HepG2 (cell line): ENCODE results near the gene PYURF. TPM values are rescaled to one million over a fixed set of nuclear protein-coding genes. Genes with fewer than 3 reads are reported as not detected.
A peak's percentile ranks its signal among the peaks of the same experiment; 100 is the strongest.

Experiments used
- DR1 ChIP-seq: sonication (generic); formaldehyde crosslinking; IDR thresholded peaks from 2 replicates; pipeline ENCODE4 v1.8.0; 2021; ENCODE audit warnings: mild to moderate bottlenecking, missing genetic modification reagents, inconsistent platforms
- HNF1A ChIP-seq, 2 experiments: sonication (generic) in 1 of 2; formaldehyde crosslinking in 1 of 2; IDR thresholded peaks; 2 replicates each; pipeline versions ENCODE4 v1.4.0 to v1.6.1; 2016 to 2020; ENCODE audit warnings: borderline replicate concordance in 1 of 2, low read depth in 1 of 2, mild to moderate bottlenecking in 1 of 2, missing genetic modification reagents in 1 of 2
- MATR3 ChIP-seq: sonication (generic); formaldehyde crosslinking; IDR thresholded peaks from 2 replicates; pipeline ENCODE4 v1.4.0; 2020; ENCODE audit warnings: missing genetic modification reagents
- MTERF4 ChIP-seq: sonication (generic); formaldehyde crosslinking; IDR thresholded peaks from 2 replicates; pipeline ENCODE4 v1.8.0; 2023; ENCODE audit warnings: mild to moderate bottlenecking, missing genetic modification reagents
- NFYB ChIP-seq: sonication (generic); formaldehyde crosslinking; IDR thresholded peaks from 2 replicates; pipeline ENCODE4 v1.4.0; 2020; ENCODE audit warnings: missing genetic modification reagents
- PRMT3 ChIP-seq: sonication (generic); formaldehyde crosslinking; IDR thresholded peaks from 2 replicates; pipeline ENCODE4 v1.8.1; 2022; ENCODE audit warnings: low read depth, mild to moderate bottlenecking, moderate library complexity, missing genetic modification reagents, borderline replicate concordance
- SALL2 ChIP-seq: sonication (generic); formaldehyde crosslinking; IDR thresholded peaks from 2 replicates; pipeline ENCODE4 v1.8.1; 2023; ENCODE audit warnings: mild to moderate bottlenecking, missing genetic modification reagents, inconsistent platforms
- SRY ChIP-seq: sonication (generic); formaldehyde crosslinking; IDR thresholded peaks from 2 replicates; pipeline ENCODE4 v1.8.0; 2022; ENCODE audit warnings: mild to moderate bottlenecking, missing genetic modification reagents
- ZBTB7A ChIP-seq: sonication (generic); formaldehyde crosslinking; IDR thresholded peaks from 2 replicates; pipeline ENCODE4 v1.8.0; 2022; ENCODE audit warnings: mild to moderate bottlenecking, missing genetic modification reagents
- ZFYVE20 ChIP-seq: sonication (generic); formaldehyde crosslinking; IDR thresholded peaks from 2 replicates; pipeline ENCODE4 v1.8.0; 2023; ENCODE audit warnings: low read depth, mild to moderate bottlenecking, moderate library complexity, missing genetic modification reagents, borderline replicate concordance
- ZNF263 ChIP-seq: sonication (generic); formaldehyde crosslinking; IDR thresholded peaks from 2 replicates; pipeline ENCODE4 v1.4.0; 2020; ENCODE audit warnings: missing genetic modification reagents
- ZNF282 ChIP-seq: fragments of 450-650 bp; IDR thresholded peaks from 2 replicates; pipeline ENCODE4 v1.6.1; 2018; ENCODE audit not compliant: partially characterized antibody
- ZNF530 ChIP-seq: sonication (generic); formaldehyde crosslinking; IDR thresholded peaks from 2 replicates; pipeline ENCODE4 v1.5.0; 2020; ENCODE audit warnings: low read depth, mild to moderate bottlenecking, missing genetic modification reagents
- ZNF543 ChIP-seq: sonication (generic); formaldehyde crosslinking; IDR thresholded peaks from 2 replicates; pipeline ENCODE4 v1.4.0; 2020; ENCODE audit warnings: mild to moderate bottlenecking, missing genetic modification reagents
- ZNF607 ChIP-seq: sonication (generic); formaldehyde crosslinking; IDR thresholded peaks from 2 replicates; pipeline ENCODE4 v1.5.1; 2020; ENCODE audit warnings: missing genetic modification reagents, mild to moderate bottlenecking, borderline replicate concordance
- ZNF615 ChIP-seq: sonication (generic); formaldehyde crosslinking; IDR thresholded peaks from 2 replicates; pipeline ENCODE4 v1.5.0; 2020; ENCODE audit warnings: mild to moderate bottlenecking, missing genetic modification reagents, borderline replicate concordance
- ZNF879 ChIP-seq: sonication (generic); formaldehyde crosslinking; IDR thresholded peaks from 2 replicates; pipeline ENCODE4 v1.8.1; 2023; ENCODE audit warnings: missing genetic modification reagents
- polyA plus RNA-seq, 8 experiments: library from polyadenylated mRNA; depleted of rRNA in 3 of 8; stranded (reverse) in 7 of 8; unstranded in 1 of 8; fragments of >200 nt; fragmentation: Illumina TruSeq in 4 of 8; extraction: Trizol in 4 of 8; gene quantifications; 2 replicates each; pipeline versions ENCODE4 v1.2.1 to v1.2.3, GENCODE V29; 2011 to 2016; ENCODE audit warnings: low read depth in 4 of 8, missing spikeins in 1 of 8, mixed read lengths in 1 of 8; ENCODE audit not compliant: insufficient read depth in 1 of 8
- total RNA-seq, 5 experiments: library from RNA; depleted of rRNA; stranded (reverse); fragments of >200 nt; fragmentation: Illumina TruSeq; extraction: Trizol; gene quantifications; 2 replicates each; pipeline ENCODE4 v1.2.3, GENCODE V29; 2016; ENCODE audit warnings: low read depth in 1 of 5
- TF ChIP-seq, protein P1 (sequence below): sonication (generic); formaldehyde crosslinking; IDR thresholded peaks from 2 replicates; pipeline ENCODE4 v1.5.0; 2020; ENCODE audit warnings: missing genetic modification reagents
- TF ChIP-seq, protein P2 (sequence below): sonication (generic); formaldehyde crosslinking; IDR thresholded peaks from 2 replicates; pipeline ENCODE4 v1.8.1; 2022; ENCODE audit warnings: mild to moderate bottlenecking, missing genetic modification reagents
- TF ChIP-seq, protein P3 (sequence below): sonication (generic); formaldehyde crosslinking; IDR thresholded peaks from 2 replicates; pipeline ENCODE4 v1.5.0; 2020; ENCODE audit warnings: mild to moderate bottlenecking, low read depth, missing genetic modification reagents, borderline replicate concordance

The PYURF gene
- total and polyA plus RNA-seq, 2 of the 13 experiments (the other 11 are each of a cell fraction or from before 2014, with no cell fraction given), result 59.9 to 95.2 TPM

DNA sequence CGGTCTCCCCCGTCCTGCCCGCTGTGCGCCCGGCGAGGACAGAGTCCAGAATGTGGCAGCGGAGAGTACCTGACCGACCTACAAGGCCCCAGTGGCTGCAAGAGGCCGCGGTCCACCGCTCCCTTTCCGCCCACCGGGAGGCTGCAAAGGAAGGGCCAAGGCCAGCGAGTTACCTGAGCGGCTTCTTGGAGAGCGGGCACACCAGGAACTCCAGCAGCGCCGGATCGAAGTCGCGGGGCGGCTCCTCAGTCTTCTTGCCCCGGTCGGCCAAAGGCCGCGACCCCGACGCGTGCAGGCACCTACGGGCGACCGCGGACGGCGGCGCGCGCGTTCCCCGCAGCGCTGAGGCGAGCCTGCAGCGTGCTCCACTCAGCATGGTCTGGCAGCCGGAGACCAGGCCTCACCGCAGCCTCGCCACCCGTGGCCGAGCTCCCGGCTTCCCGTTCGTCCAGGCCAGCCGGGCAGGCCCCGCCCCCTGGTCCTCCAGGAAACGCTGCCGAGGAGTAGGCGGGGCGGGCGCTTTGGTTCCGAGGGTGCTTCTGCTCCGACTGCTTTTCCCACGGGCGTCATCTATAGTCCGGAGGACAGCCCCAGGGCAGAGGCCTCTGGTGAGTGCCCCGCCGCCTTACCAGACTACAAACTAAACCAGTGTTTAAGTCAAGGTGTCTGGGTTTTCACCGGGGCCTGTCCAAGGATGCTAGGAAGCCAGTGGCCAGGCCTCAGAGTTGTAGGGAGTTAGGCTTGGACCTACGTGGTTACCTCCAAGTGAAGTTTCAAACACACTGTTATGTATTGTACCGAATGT lies at the start of gene PYURF (continued):
- TF ChIP-seq MTERF4 (CRISPR knock-in tag) (no peak), ZNF615 (peak; percentile 89; the same call in 1 of the 2 replicates), SRY (CRISPR knock-in tag) (peak; percentile 91), ZFYVE20 (CRISPR knock-in tag) (peak; percentile 68; the same call in 1 of the 2 replicates), ZNF263 (CRISPR knock-in tag) (peak; percentile 48; the same call in 1 of the 2 replicates), ZNF282 (no peak), SALL2 (CRISPR knock-in tag) (peak; percentile 79; the same call in 1 of the 2 replicates), MATR3 (CRISPR knock-in tag) (no peak), ZNF879 (CRISPR knock-in tag) (peak; percentile 56; the same call in 1 of the 2 replicates), ZNF543 (CRISPR knock-in tag) (no peak; the same call in 1 of the 2 replicates), ZNF607 (CRISPR knock-in tag) (peak; percentile 98), DR1 (CRISPR knock-in tag) (peak; percentile 82; the same call in 1 of the 2 replicates), ZBTB7A (CRISPR knock-in tag) (no peak), NFYB (CRISPR knock-in tag) (peak; percentile 56; the same call in 1 of the 2 replicates), PRMT3 (CRISPR knock-in tag) (no peak; the same call in 1 of the 2 replicates), ZNF530 (0 out of 2 replicates have a peak, but pooled peaks have one; percentile 93), HNF1A (IDR thresholded peaks at IDR 0.05; ENCODE audit: low read depth) (no peak; the same call in 1 of the 2 replicates), HNF1A (CRISPR knock-in tag; IDR thresholded peaks at IDR 0.05; ENCODE audit: borderline replicate concordance) (peak; percentile 82)
- TF ChIP-seq, protein P1, sequence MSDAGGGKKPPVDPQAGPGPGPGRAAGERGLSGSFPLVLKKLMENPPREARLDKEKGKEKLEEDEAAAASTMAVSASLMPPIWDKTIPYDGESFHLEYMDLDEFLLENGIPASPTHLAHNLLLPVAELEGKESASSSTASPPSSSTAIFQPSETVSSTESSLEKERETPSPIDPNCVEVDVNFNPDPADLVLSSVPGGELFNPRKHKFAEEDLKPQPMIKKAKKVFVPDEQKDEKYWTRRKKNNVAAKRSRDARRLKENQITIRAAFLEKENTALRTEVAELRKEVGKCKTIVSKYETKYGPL, result no peak; the same call in 1 of the 2 replicates
- TF ChIP-seq, protein P2, sequence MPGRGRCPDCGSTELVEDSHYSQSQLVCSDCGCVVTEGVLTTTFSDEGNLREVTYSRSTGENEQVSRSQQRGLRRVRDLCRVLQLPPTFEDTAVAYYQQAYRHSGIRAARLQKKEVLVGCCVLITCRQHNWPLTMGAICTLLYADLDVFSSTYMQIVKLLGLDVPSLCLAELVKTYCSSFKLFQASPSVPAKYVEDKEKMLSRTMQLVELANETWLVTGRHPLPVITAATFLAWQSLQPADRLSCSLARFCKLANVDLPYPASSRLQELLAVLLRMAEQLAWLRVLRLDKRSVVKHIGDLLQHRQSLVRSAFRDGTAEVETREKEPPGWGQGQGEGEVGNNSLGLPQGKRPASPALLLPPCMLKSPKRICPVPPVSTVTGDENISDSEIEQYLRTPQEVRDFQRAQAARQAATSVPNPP (CRISPR knock-in tag), result peak; percentile 52; the same call in 1 of the 2 replicates
- TF ChIP-seq, protein P3, sequence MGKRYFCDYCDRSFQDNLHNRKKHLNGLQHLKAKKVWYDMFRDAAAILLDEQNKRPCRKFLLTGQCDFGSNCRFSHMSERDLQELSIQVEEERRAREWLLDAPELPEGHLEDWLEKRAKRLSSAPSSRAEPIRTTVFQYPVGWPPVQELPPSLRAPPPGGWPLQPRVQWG, result no peak
